VCaP (cell line): Measurements from ENCODE around the gene NEK4.

Experiments
- H3K27ac ChIP-seq: fragments of 450-650 bp; 2 replicates; pipeline ENCODE4 v1.5.1; 2017
- TF ChIP-seq, protein P1 (sequence below): fragments of 450-650 bp; conservative IDR thresholded peaks from 2 replicates; pipeline ENCODE4 v1.5.1; 2017; ENCODE audit warnings: mild to moderate bottlenecking, moderate library complexity

The NEK4 gene

DNA sequence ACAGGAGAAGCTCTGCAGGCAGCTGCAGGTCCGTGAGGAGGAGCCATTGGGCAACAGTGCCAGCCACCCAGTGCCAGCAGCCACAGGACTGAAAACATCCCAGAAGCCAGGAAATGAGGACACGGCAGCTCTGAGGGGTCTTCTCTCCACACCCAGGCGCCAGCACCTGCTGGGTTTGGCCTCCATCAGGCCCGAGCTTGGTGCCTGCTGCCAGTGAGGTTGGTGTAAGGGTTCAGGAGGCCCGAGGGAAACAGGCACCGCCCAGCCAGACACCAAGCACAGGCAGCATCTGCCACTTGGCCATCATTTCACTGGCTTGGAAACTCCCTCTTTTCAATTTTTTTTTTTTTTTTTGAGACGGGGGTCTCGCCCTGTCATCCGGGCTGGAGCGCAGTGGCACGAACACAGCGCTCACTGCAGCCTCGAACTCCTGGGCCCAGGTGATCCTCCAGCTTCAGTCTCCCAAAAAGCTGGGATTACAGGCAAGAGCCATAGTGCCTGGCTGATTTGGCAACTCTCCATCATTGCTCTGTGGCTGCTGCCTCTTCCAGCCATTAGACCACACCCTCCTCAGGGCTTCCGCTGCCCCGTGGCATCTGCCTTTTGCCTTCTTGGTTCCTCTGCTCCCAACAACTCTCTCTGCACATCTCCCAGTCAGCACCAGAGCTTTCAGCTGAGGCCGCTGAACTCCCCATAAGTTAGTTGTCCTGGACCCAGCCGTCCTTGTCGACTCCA is 22.4 kb upstream of the NEK4 start:
- TF ChIP-seq, protein P1, sequence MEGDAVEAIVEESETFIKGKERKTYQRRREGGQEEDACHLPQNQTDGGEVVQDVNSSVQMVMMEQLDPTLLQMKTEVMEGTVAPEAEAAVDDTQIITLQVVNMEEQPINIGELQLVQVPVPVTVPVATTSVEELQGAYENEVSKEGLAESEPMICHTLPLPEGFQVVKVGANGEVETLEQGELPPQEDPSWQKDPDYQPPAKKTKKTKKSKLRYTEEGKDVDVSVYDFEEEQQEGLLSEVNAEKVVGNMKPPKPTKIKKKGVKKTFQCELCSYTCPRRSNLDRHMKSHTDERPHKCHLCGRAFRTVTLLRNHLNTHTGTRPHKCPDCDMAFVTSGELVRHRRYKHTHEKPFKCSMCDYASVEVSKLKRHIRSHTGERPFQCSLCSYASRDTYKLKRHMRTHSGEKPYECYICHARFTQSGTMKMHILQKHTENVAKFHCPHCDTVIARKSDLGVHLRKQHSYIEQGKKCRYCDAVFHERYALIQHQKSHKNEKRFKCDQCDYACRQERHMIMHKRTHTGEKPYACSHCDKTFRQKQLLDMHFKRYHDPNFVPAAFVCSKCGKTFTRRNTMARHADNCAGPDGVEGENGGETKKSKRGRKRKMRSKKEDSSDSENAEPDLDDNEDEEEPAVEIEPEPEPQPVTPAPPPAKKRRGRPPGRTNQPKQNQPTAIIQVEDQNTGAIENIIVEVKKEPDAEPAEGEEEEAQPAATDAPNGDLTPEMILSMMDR = no peak
- no peak overlapping the region for H3K27ac ChIP-seq

DNA sequence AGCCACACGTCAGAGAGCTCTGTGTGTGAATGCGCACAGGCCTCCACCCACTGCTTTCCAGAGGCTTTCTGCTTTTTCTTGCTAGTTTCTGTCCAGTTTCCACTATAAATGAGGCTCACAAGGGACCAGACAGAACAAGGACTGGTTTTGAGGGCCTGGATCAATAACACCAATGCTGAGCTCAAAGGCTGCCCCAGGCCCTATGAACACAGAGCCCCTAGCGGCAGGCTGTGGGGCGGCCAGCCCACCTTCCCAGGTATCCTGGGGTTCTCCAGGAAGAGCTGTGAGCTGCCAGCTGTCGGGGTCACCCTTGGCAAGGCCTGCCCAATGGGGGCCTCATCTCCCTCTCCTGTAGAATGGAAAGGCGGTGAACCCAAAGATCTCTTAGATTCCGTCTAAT is 21.7 kb upstream of the NEK4 start:
- TF ChIP-seq, protein P1 = no peak
- no peak overlapping the region for H3K27ac ChIP-seq

DNA sequence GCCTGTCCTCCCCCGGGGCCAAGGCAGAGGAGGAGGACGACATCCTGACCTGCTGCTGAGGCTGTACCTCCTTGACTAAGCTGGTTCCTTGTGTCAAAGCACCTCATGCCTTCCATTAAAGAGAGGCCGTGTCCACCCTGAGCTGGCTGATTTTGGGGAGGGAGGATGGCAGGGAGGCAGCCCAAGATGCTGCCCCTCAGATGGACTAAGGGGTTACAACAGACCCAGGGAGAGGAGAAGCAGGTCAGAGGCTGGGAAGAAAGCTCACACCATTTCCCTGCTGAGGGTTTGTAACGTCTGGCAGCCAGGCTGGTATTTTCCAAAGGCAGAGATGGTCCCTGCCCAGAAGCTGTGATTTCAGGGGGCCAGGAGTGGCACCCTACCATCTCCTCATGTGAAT is 21.2 kb upstream of the NEK4 start:
- H3K27ac ChIP-seq = no peak overlapping the region
- TF ChIP-seq, protein P1 = no peak

DNA sequence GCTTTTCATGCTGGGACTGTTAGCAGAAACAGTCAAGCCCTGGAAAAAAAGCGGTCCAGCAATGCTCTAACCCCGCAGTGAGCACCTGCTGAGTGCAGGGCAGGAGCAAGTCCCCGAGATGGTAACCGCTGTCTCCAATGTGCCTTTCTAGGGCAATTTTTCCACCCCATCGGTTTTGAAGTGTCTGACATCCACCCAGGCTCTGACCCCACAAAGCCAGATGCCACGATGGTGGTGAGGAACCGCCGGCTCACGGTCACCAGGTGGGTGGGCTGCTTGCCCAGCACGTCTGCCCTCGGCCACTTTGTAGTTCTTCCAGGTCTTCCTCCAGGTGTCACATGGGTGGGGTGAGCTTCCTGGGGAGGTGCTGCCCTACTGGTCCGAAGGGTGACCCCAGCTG is 20.6 kb upstream of the NEK4 start:
- TF ChIP-seq, protein P1 = no peak
- H3K27ac ChIP-seq = no peak overlapping the region

DNA sequence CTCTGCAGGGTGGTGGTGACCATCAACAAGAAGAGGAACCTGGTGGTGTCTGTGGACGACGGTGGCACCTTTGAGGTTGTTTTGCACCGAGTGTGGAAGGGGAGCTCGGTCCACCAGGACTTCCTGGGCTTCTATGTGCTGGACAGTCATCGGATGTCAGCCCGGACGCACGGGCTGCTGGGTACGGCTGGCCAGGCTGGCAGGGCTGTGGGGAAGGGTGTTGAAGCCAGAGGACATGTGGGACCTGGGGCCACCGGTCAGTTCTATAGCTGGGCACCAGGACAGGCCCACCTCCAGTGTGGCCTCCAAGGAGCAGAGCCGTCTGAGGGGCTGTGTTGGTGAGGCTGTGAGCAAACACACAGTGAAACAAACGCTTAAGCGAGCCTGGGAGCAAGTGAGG is 20.0 kb upstream of the NEK4 start:
- TF ChIP-seq, protein P1 = no peak
- H3K27ac ChIP-seq = no peak overlapping the region

DNA sequence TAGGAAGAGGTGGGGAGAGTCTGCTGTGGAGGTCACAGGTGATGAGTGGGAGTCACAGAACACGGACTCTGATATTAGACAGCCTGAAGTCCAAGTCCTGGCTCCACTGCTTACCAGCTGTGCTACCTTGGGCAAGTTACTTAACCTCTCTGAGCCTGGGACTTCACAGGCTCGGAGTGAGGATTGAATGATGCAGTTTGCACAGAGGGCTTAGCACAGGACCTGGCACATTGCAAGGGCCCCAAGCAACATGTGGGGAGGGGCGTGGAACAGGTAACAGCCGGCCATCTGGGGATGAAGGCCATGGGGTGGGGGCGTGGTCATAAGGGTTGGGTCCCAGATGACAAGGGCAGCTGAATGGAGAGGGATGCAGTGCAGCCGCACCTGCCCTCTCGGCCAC is 19.6 kb upstream of the NEK4 start:
- TF ChIP-seq, protein P1 = no peak

DNA sequence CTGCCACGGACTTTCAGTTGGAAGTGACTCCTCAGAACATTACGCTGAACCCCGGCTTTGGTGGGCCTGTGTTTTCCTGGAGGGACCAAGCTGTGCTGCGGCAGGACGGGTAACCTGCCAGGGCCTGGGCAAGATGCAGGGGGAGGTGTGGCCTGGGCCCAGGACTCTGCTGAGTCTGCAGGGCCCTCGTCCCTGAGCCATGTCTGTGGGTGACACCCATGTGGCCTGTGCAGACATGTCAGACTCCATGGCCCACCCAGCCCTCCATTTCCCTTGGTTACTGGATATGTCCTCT is 19.0 kb upstream of the NEK4 start:
- TF ChIP-seq, protein P1 = no peak
- no peak overlapping the region for H3K27ac ChIP-seq

More for the DNA sequence above, 19.6 kb upstream of the NEK4 start:
- H3K27ac ChIP-seq = no peak overlapping the region
